Mesenteric fat pad (tissue), 1 donor: ENCODE results near the gene ZSCAN22. TPM values are rescaled to one million over a fixed set of nuclear protein-coding genes. Genes with fewer than 3 reads are reported as not detected.

ENCODE experiments used
- DNase-seq: peaks from one replicate; pipeline ENCODE4 v3.0.0-alpha.2; 2020; ENCODE audit warnings: low spot score
- long read RNA-seq: library from polyadenylated mRNA; unstranded; transcript quantifications from one replicate; pipeline ENCODE4 v2.0.0, GENCODE V29; 2020
- total RNA-seq: library from RNA; stranded (reverse); fragmentation: NEBNext Ultra II Directional; extraction: Animal tissue kit (Norgen Biotek cat#: 25700); gene quantifications from one replicate; pipeline ENCODE4 v1.2.1, GENCODE V29; 2021
- donor health status: DM: yes; HTN: yes; CAD: no.

The ZSCAN22 gene
- total RNA-seq: 2.5 TPM
- long read RNA-seq, partial matches to known transcripts: 0 of 2 reads
- long read RNA-seq, other reads (novel, unspliced or antisense): 2 of 2 reads

- peak; percentile 98 for DNase-seq
These were observed at the start of gene ZSCAN22 for GRCh38 chr19:58326914-58327726. Gene ZSCAN22 (plus strand): TSS chr19:58326994. CDS start chr19:58334803, 7,809 bp downstream.

GRCh38 chr19:58277197-58277596 lies 49.6 kb upstream of the ZSCAN22 start:
- no peak for DNase-seq

GRCh38 chr19:58277748-58278540 lies 48.9 kb upstream of the ZSCAN22 start:
- DNase-seq: no peak

- peak; percentile 99 for DNase-seq
These were observed 48.2 kb upstream of the ZSCAN22 start, which contains the start of gene ZNF8 for GRCh38 chr19:58278541-58279041. Gene ZNF8 (plus strand): TSS chr19:58278955. CDS start chr19:58279082, 127 bp downstream.

- peak; percentile 91 for DNase-seq
These were observed 47.5 kb upstream of the ZSCAN22 start for GRCh38 chr19:58279042-58279924.

GRCh38 chr19:58279925-58280316 lies 46.9 kb upstream of the ZSCAN22 start:
- no peak for DNase-seq

- DNase-seq: no peak
These were observed 42.6 kb upstream of the ZSCAN22 start for GRCh38 chr19:58284199-58284598.

GRCh38 chr19:58291943-58292342 lies 34.9 kb upstream of the ZSCAN22 start:
- peak; percentile 3 for DNase-seq

GRCh38 chr19:58294743-58295374 lies 31.9 kb upstream of the ZSCAN22 start:
- DNase-seq: peak; percentile 84

- peak; percentile 75 for DNase-seq
These were observed 30.7 kb upstream of the ZSCAN22 start for GRCh38 chr19:58296104-58296503.

GRCh38 chr19:58300620-58301019 lies 26.2 kb upstream of the ZSCAN22 start:
- no peak for DNase-seq

- DNase-seq: no peak
These were observed 22.5 kb upstream of the ZSCAN22 start for GRCh38 chr19:58304255-58304654.

GRCh38 chr19:58304748-58305064 lies 22.1 kb upstream of the ZSCAN22 start:
- no peak for DNase-seq

- peak; percentile 99 for DNase-seq
These were observed 21.5 kb upstream of the ZSCAN22 start, which contains the start of gene ERVK3-1 for GRCh38 chr19:58305065-58305931. Gene ERVK3-1 (plus strand): TSS chr19:58305377. CDS start chr19:58312169, 6,792 bp downstream.

- DNase-seq: no peak
These were observed 20.9 kb upstream of the ZSCAN22 start for GRCh38 chr19:58305932-58306323.

GRCh38 chr19:58307736-58308135 lies 19.1 kb upstream of the ZSCAN22 start:
- DNase-seq: no peak

- DNase-seq: peak; percentile 71
These were observed 16.1 kb upstream of the ZSCAN22 start for GRCh38 chr19:58310685-58311084.

- DNase-seq: peak; percentile 30
These were observed 15.4 kb upstream of the ZSCAN22 start for GRCh38 chr19:58311345-58311865.

GRCh38 chr19:58315580-58315979 lies 11.2 kb upstream of the ZSCAN22 start:
- peak; percentile 33 for DNase-seq
